H9 (cell line): ENCODE measurements around the gene AP4E1. TPM values are rescaled to one million over a fixed set of nuclear protein-coding genes. Genes with fewer than 3 reads are reported as not detected.

Experiments
- DNase-seq: peaks from one replicate; pipeline ENCODE4 v3.0.0-alpha.2; 2017
- H2AFZ ChIP-seq: one replicate; pipeline ENCODE4 v1.6.1; 2013; ENCODE audit warnings: mild to moderate bottlenecking, low read length, control low read depth, moderate library complexity
- H2AK5ac ChIP-seq: 2 replicates; pipeline ENCODE4 v1.6.1; 2013; ENCODE audit warnings: low read length, control low read depth, mixed read lengths; ENCODE audit not compliant: insufficient read length
- H2BK120ac ChIP-seq: one replicate; pipeline ENCODE4 v1.6.1; 2013; ENCODE audit warnings: low read depth, mild to moderate bottlenecking, low read length, control low read depth, inconsistent platforms; ENCODE audit not compliant: poor library complexity, severe bottlenecking
- H2BK12ac ChIP-seq: 2 replicates; pipeline ENCODE4 v1.6.1; 2013; ENCODE audit warnings: low read length, control low read depth, mixed read lengths, low read depth; ENCODE audit not compliant: insufficient read length
- H2BK15ac ChIP-seq: 2 replicates; pipeline ENCODE4 v1.6.1; 2013; ENCODE audit warnings: low read depth, low read length, control low read depth
- H2BK20ac ChIP-seq: one replicate; pipeline ENCODE4 v1.6.1; 2013; ENCODE audit warnings: low read depth, mild to moderate bottlenecking, low read length, control low read depth, inconsistent platforms; ENCODE audit not compliant: poor library complexity, severe bottlenecking
- H2BK5ac ChIP-seq: 2 replicates; pipeline ENCODE4 v1.6.1; 2013; ENCODE audit warnings: low read length, control low read depth, mixed read lengths; ENCODE audit not compliant: insufficient read length
- H3K14ac ChIP-seq: 2 replicates; pipeline ENCODE4 v1.6.1; 2013; ENCODE audit warnings: low read length, control low read depth; ENCODE audit not compliant: insufficient read depth
- H3K18ac ChIP-seq: 2 replicates; pipeline ENCODE4 v1.6.1; 2013; ENCODE audit warnings: low read depth, mild to moderate bottlenecking, mixed read lengths, low read length, control low read depth; ENCODE audit not compliant: insufficient read length
- H3K23ac ChIP-seq: 2 replicates; pipeline ENCODE4 v1.6.1; 2013; ENCODE audit warnings: low read length, control low read depth, mixed read lengths, low read depth; ENCODE audit not compliant: insufficient read length
- H3K23me2 ChIP-seq: 2 replicates; pipeline ENCODE4 v1.6.1; 2013; ENCODE audit warnings: low read depth, mild to moderate bottlenecking, mixed read lengths, low read length, control low read depth; ENCODE audit not compliant: insufficient read length, poor library complexity, severe bottlenecking
- H3K27ac ChIP-seq: 2 replicates; pipeline ENCODE4 v1.5.1; 2013; ENCODE audit warnings: low read length, control low read depth, mixed read lengths, low read depth; ENCODE audit not compliant: insufficient read length
- H3K27me3 ChIP-seq: 2 replicates; pipeline ENCODE4 v1.6.1; 2013; ENCODE audit warnings: low read length, control low read depth, inconsistent platforms; ENCODE audit not compliant: insufficient read depth
- H3K4ac ChIP-seq: 2 replicates; pipeline ENCODE4 v1.6.1; 2013; ENCODE audit warnings: low read depth, mild to moderate bottlenecking, control low read depth, inconsistent platforms, low read length, moderate library complexity
- H3K4me1 ChIP-seq: 2 replicates; pipeline ENCODE4 v1.6.1; 2013; ENCODE audit warnings: low read length, control low read depth, inconsistent platforms; ENCODE audit not compliant: insufficient read depth
- H3K4me2 ChIP-seq: 2 replicates; pipeline ENCODE4 v1.6.1; 2013; ENCODE audit warnings: low read length, control low read depth, mixed read lengths; ENCODE audit not compliant: insufficient read length, insufficient read depth
- H3K56ac ChIP-seq: 2 replicates; pipeline ENCODE4 v1.6.1; 2013; ENCODE audit warnings: low read depth, mild to moderate bottlenecking, mixed read lengths, low read length, control low read depth; ENCODE audit not compliant: insufficient read length
- H3K79me1 ChIP-seq: 2 replicates; pipeline ENCODE4 v1.6.1; 2013; ENCODE audit warnings: low read depth, mild to moderate bottlenecking, moderate library complexity, low read length, control low read depth, inconsistent platforms; ENCODE audit not compliant: insufficient read depth, poor library complexity, severe bottlenecking
- H3K79me2 ChIP-seq: 2 replicates; pipeline ENCODE4 v1.6.1; 2013; ENCODE audit warnings: low read length, control low read depth, inconsistent platforms; ENCODE audit not compliant: insufficient read depth
- H3K9ac ChIP-seq: 2 replicates; pipeline ENCODE4 v1.6.1; 2013; ENCODE audit warnings: low read length, control low read depth, mixed read lengths; ENCODE audit not compliant: insufficient read length; ENCODE audit errors: extremely low read depth
- H3K9me3 ChIP-seq: one replicate; pipeline ENCODE4 v1.6.1; 2013; ENCODE audit warnings: low read depth, low read length, inconsistent platforms; ENCODE audit not compliant: control insufficient read depth
- H3T11ph ChIP-seq: one replicate; pipeline ENCODE4 v1.6.1; 2013; ENCODE audit warnings: mild to moderate bottlenecking, low read length, control low read depth, inconsistent platforms
- H4K20me1 ChIP-seq: one replicate; pipeline ENCODE4 v1.6.1; 2013; ENCODE audit not compliant: control insufficient read depth, insufficient read length, insufficient read depth
- H4K5ac ChIP-seq: 2 replicates; pipeline ENCODE4 v1.6.1; 2013; ENCODE audit warnings: low read depth, mild to moderate bottlenecking, mixed read lengths, low read length, control low read depth; ENCODE audit not compliant: insufficient read length
- H4K8ac ChIP-seq: replicated peaks from 2 replicates; pipeline ENCODE4 v1.6.1; 2013; ENCODE audit warnings: low read length, control low read depth, mixed read lengths, low read depth; ENCODE audit not compliant: insufficient read length
- H4K91ac ChIP-seq: 2 replicates; pipeline ENCODE4 v1.6.1; 2013; ENCODE audit warnings: low read depth, mild to moderate bottlenecking, moderate library complexity, mixed read lengths, low read length, control low read depth; ENCODE audit not compliant: insufficient read length
- H3K27ac Mint-ChIP-seq, 3 experiments: 2 replicates in 2 of 3; 3 replicates in 1 of 3; pipeline ENCODE4 v1.8.0; 2020 to 2021; ENCODE audit warnings: mixed read lengths in 3 of 3, mild to moderate bottlenecking in 1 of 3, moderate library complexity in 1 of 3
- H3K27me3 Mint-ChIP-seq: 2 replicates; pipeline ENCODE4 v1.8.0; 2021; ENCODE audit warnings: low read depth, mild to moderate bottlenecking, moderate library complexity, mixed read lengths
- H3K36me3 Mint-ChIP-seq, 3 experiments: 2 replicates in 2 of 3; 3 replicates in 1 of 3; pipeline ENCODE4 v1.8.0; 2020 to 2021; ENCODE audit warnings: low read depth in 3 of 3, mixed read lengths in 3 of 3; ENCODE audit not compliant: insufficient read depth in 1 of 3
- H3K4me1 Mint-ChIP-seq, 2 experiments: 2 replicates each; pipeline ENCODE4 v1.8.0; 2020; ENCODE audit warnings: mixed read lengths in 2 of 2
- H3K4me3 Mint-ChIP-seq, 2 experiments: 2 replicates in 1 of 2; 3 replicates in 1 of 2; pipeline ENCODE4 v1.8.0; 2020 to 2021; ENCODE audit warnings: mild to moderate bottlenecking in 2 of 2, mixed read lengths in 2 of 2, moderate library complexity in 1 of 2
- H3K9me3 Mint-ChIP-seq, 2 experiments: 2 replicates in 1 of 2; 3 replicates in 1 of 2; pipeline ENCODE4 v1.8.0; 2020; ENCODE audit warnings: mild to moderate bottlenecking in 2 of 2, mixed read lengths in 2 of 2, moderate library complexity in 1 of 2
- CTCF ChIP-seq: fragments of 200-600 bp; sonication (generic); conservative IDR thresholded peaks from 3 replicates; pipeline ENCODE4 v1.8.0; 2021; ENCODE audit warnings: antibody characterized with exemption, mild to moderate bottlenecking
- WGBS: extraction: QIAGEN DNeasy Blood & Tissue Kit; methylation state at CpG from one replicate; pipeline ENCODE4 v1.1.7; 2013; ENCODE audit warnings: missing lambda C conversion rate, low lambda C conversion rate, mixed read lengths; ENCODE audit not compliant: insufficient read length; ENCODE audit errors: extremely low coverage; 5-methylcytosine and 5-hydroxymethylcytosine counted together
- total RNA-seq: library from RNA; stranded (reverse); gene quantifications from 2 replicates; pipeline ENCODE4 v1.2.1, GENCODE V29; 2021

AP4E1 gene
- total RNA-seq, 1 experiment from 2014 or later: 13.8 TPM

- no peak overlapping the region for H2BK120ac ChIP-seq
- H2AK5ac ChIP-seq: no peak overlapping the region
- H3K23me2 ChIP-seq: peaks cover 2% of the 10 kb centered on the region
- Mint-ChIP-seq H3K4me1 (peaks cover 27 to 34% of the 10 kb centered on the region in 2 experiments), H3K9me3 (peaks cover 6 to 13% of the 10 kb centered on the region in 2 experiments), H3K4me3 (peak overlapping the region in 1 of 2 experiments; percentile 19; a peak in 1 of 5 replicates), H3K27me3 (no peaks in the 10 kb centered on the region), H3K36me3 (peaks cover 2 to 15% (median 5%) of the 10 kb centered on the region in 3 experiments; a peak in 6 of 7 replicates), H3K27ac (0 out of 7 replicates have a peak overlapping the region, but pooled peaks of 1 of the 3 experiments have one; percentile 44)
- H4K8ac ChIP-seq: no peak overlapping the region
- H3K79me2 ChIP-seq: no peaks in the 10 kb centered on the region
- no peaks in the 10 kb centered on the region for H4K20me1 ChIP-seq
- H2BK20ac ChIP-seq: no peak overlapping the region
- DNase-seq: no peak
- H3K14ac ChIP-seq: no peak overlapping the region; the same call in 1 of the 2 replicates
- no peak overlapping the region for H3K56ac ChIP-seq
- no peak overlapping the region for H3T11ph ChIP-seq
- WGBS: no CpG with 5 or more reads among the region's 2 CpGs
- H2BK5ac ChIP-seq: no peak overlapping the region
- peaks cover 5% of the 10 kb centered on the region; the same call in 1 of the 2 replicates for H3K4me1 ChIP-seq
- no peaks in the 10 kb centered on the region for H3K9me3 ChIP-seq
- no peak for TF ChIP-seq CTCF
- H3K4ac ChIP-seq: no peak overlapping the region
- H3K9ac ChIP-seq: no peak overlapping the region
- no peaks in the 10 kb centered on the region for H3K79me1 ChIP-seq
- H2AFZ ChIP-seq: no peak overlapping the region
- no peak overlapping the region for H3K4me2 ChIP-seq
- no peaks in the 10 kb centered on the region for H3K27me3 ChIP-seq
- H2BK15ac ChIP-seq: no peak overlapping the region
- no peak overlapping the region for H3K18ac ChIP-seq
- no peak overlapping the region for H2BK12ac ChIP-seq
- H3K23ac ChIP-seq: no peak overlapping the region
- no peak overlapping the region for H4K5ac ChIP-seq
- H4K91ac ChIP-seq: no peak overlapping the region
- H3K27ac ChIP-seq: no peak overlapping the region
Measured at GRCh38 chr15:51038974-51039319, 130.5 kb downstream of the AP4E1 start.
